Measurements from ENCODE around the gene CCDC8. TPM values are rescaled to one million over a fixed set of nuclear protein-coding genes. Genes with fewer than 3 reads are reported as not detected.
A peak's percentile ranks its signal among the peaks of the same experiment; 100 is the strongest.

Gene CCDC8
- total and polyA plus RNA-seq, 2 experiments from 2014 or later, result 5.6 to 16.5 TPM

DNA sequence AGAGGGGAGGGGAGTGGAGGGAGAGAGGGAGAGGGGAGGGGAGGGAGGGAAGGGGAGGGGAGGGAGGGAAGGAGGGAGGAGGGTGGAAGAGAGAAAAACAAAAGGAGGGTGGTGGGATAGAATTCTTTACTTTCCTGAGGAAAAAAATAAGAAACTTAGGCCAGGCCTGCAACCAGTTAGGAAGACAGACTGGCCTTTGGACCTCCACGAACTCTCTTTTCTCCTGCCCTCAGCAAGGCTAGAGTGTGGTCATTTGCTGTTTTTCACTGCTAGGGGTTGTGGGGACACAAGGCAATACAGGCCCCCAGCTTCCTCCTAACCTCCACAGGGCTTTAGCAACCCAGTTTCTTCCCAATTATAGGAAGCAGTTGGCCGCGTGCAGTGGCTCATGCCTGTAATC, 4.2 kb downstream of the CCDC8 start (continued):
- TF ChIP-seq, protein P1, sequence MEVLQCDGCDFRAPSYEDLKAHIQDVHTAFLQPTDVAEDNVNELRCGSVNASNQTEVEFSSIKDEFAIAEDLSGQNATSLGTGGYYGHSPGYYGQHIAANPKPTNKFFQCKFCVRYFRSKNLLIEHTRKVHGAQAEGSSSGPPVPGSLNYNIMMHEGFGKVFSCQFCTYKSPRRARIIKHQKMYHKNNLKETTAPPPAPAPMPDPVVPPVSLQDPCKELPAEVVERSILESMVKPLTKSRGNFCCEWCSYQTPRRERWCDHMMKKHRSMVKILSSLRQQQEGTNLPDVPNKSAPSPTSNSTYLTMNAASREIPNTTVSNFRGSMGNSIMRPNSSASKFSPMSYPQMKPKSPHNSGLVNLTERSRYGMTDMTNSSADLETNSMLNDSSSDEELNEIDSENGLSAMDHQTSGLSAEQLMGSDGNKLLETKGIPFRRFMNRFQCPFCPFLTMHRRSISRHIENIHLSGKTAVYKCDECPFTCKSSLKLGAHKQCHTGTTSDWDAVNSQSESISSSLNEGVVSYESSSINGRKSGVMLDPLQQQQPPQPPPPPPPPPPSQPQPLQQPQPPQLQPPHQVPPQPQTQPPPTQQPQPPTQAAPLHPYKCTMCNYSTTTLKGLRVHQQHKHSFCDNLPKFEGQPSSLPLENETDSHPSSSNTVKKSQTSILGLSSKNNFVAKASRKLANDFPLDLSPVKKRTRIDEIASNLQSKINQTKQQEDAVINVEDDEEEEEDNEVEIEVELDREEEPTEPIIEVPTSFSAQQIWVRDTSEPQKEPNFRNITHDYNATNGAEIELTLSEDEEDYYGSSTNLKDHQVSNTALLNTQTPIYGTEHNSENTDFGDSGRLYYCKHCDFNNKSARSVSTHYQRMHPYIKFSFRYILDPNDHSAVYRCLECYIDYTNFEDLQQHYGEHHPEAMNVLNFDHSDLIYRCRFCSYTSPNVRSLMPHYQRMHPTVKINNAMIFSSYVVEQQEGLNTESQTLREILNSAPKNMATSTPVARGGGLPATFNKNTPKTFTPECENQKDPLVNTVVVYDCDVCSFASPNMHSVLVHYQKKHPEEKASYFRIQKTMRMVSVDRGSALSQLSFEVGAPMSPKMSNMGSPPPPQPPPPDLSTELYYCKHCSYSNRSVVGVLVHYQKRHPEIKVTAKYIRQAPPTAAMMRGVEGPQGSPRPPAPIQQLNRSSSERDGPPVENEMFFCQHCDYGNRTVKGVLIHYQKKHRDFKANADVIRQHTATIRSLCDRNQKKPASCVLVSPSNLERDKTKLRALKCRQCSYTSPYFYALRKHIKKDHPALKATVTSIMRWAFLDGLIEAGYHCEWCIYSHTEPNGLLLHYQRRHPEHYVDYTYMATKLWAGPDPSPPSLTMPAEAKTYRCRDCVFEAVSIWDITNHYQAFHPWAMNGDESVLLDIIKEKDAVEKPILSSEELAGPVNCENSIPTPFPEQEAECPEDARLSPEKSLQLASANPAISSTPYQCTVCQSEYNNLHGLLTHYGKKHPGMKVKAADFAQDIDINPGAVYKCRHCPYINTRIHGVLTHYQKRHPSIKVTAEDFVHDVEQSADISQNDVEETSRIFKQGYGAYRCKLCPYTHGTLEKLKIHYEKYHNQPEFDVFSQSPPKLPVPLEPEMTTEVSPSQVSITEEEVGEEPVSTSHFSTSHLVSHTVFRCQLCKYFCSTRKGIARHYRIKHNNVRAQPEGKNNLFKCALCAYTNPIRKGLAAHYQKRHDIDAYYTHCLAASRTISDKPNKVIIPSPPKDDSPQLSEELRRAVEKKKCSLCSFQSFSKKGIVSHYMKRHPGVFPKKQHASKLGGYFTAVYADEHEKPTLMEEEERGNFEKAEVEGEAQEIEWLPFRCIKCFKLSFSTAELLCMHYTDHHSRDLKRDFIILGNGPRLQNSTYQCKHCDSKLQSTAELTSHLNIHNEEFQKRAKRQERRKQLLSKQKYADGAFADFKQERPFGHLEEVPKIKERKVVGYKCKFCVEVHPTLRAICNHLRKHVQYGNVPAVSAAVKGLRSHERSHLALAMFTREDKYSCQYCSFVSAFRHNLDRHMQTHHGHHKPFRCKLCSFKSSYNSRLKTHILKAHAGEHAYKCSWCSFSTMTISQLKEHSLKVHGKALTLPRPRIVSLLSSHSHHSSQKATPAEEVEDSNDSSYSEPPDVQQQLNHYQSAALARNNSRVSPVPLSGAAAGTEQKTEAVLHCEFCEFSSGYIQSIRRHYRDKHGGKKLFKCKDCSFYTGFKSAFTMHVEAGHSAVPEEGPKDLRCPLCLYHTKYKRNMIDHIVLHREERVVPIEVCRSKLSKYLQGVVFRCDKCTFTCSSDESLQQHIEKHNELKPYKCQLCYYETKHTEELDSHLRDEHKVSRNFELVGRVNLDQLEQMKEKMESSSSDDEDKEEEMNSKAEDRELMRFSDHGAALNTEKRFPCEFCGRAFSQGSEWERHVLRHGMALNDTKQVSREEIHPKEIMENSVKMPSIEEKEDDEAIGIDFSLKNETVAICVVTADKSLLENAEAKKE (CRISPR knock-in tag; IDR thresholded peaks at IDR 0.05), result no peak
- no peak for TF ChIP-seq EZH2phosphoT487 (IDR thresholded peaks at IDR 0.05; ENCODE audit: unreplicated experiment)
- TF ChIP-seq, protein P2, sequence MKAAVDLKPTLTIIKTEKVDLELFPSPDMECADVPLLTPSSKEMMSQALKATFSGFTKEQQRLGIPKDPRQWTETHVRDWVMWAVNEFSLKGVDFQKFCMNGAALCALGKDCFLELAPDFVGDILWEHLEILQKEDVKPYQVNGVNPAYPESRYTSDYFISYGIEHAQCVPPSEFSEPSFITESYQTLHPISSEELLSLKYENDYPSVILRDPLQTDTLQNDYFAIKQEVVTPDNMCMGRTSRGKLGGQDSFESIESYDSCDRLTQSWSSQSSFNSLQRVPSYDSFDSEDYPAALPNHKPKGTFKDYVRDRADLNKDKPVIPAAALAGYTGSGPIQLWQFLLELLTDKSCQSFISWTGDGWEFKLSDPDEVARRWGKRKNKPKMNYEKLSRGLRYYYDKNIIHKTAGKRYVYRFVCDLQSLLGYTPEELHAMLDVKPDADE (IDR thresholded peaks at IDR 0.05), result no peak

DNA sequence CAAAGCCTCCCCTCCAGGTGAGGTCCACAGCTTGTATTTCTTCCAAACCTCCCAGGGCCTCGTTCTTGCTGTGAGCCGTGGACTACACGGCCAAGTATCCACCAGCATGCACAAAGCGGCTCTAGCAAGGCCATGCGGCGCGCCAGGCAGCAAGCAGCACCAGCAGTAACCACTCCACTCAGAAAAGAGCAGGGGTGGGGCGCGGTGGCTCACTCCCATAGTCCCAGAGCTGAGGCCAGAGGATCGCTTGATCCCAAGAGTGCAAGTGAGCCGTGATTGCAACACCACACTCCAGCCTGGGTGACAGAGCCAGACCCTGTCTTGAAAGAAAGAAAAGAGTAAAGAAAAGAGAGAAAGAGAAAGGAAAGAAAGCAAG, 4.7 kb downstream of the CCDC8 start:
- H3K4me3 Mint-ChIP-seq, result peak overlapping the region; percentile 72
- H3K4me2 ChIP-seq, result peak overlapping the region; percentile 90
- H3K9me3 Mint-ChIP-seq, result no peaks in the 10 kb centered on the region
- H3F3A ChIP-seq (replicated peaks; ENCODE audit: low read depth), result peaks cover 10% of the 10 kb centered on the region; the same call in 1 of the 2 replicates
- H3K36me3 ChIP-seq (ENCODE audit: insufficient read depth), result no peaks in the 10 kb centered on the region
- H3K27me3 Mint-ChIP-seq (ENCODE audit: insufficient read depth, low read depth, poor library complexity), result peaks cover 52% of the 10 kb centered on the region
- peaks cover 26% of the 10 kb centered on the region for H3K4me1 ChIP-seq (ENCODE audit: insufficient read depth)
- peaks cover 19% of the 10 kb centered on the region for H3K36me3 Mint-ChIP-seq (ENCODE audit: low read depth)
- H3K27ac Mint-ChIP-seq, result peak overlapping the region; percentile 47
- TF ChIP-seq NANOG (IDR thresholded peaks at IDR 0.05; ENCODE audit: borderline replicate concordance), result no peak
- no peak for TF ChIP-seq ZNF331 (CRISPR knock-in tag; IDR thresholded peaks at IDR 0.05; ENCODE audit: low read depth)
- TF ChIP-seq, protein P1 (CRISPR knock-in tag; IDR thresholded peaks at IDR 0.05), result no peak
- no peak for TF ChIP-seq POLR2AphosphoS5 (IDR thresholded peaks at IDR 0.05; ENCODE audit: low read depth)
- no peak for TF ChIP-seq ZNF114 (CRISPR knock-in tag; IDR thresholded peaks at IDR 0.05)
- no peak for TF ChIP-seq EZH2 (IDR thresholded peaks at IDR 0.05; ENCODE audit: low read depth, unreplicated experiment)
- no peak for TF ChIP-seq JUNB (IDR thresholded peaks at IDR 0.05; ENCODE audit: unreplicated experiment)
- no peak for TF ChIP-seq EZH2phosphoT487 (IDR thresholded peaks at IDR 0.05; ENCODE audit: unreplicated experiment)
- ATAC-seq (no peak), DNase-seq (ENCODE audit: low spot score) (no peak)
- H3K79me2 ChIP-seq (replicated peaks; ENCODE audit: insufficient read depth), result peaks cover 28% of the 10 kb centered on the region
- H3K27me3 ChIP-seq (ENCODE audit: insufficient read depth), result peaks cover 60% of the 10 kb centered on the region
- H2AFZ ChIP-seq, result peak overlapping the region; percentile 52; the same call in 1 of the 2 replicates
- peaks cover 16% of the 10 kb centered on the region for H4K20me1 ChIP-seq (replicated peaks; ENCODE audit: insufficient read depth)
- H3K4me1 Mint-ChIP-seq, result peaks cover 44% of the 10 kb centered on the region
- H3K4me3 ChIP-seq, result peak overlapping the region; percentile 67
- no peaks in the 10 kb centered on the region for H3K9me2 ChIP-seq (ENCODE audit: insufficient read depth)
- H3K27ac ChIP-seq (ENCODE audit: low read depth), result no peak overlapping the region
